HFF-Myc (cell line): Measurements from ENCODE around the gene RAB13.
"Not testable (repeated sequence)": the region's sequence is repeated elsewhere in the genome, so short reads cannot be mapped to it uniquely, and the experiment has no call there.

ENCODE experiments used
- DNase-seq: peaks from one replicate; pipeline ENCODE4 v3.0.0-alpha.2; 2011; ENCODE audit warnings: low read depth; ENCODE audit errors: extremely low read depth
- H3K4me3 ChIP-seq: replicated peaks from 2 replicates; pipeline ENCODE4 v1.5.1; 2011; ENCODE audit warnings: low read depth, mild to moderate bottlenecking, control low read depth, low read length
- TF ChIP-seq, protein P1 (sequence below): IDR thresholded peaks from 2 replicates; pipeline ENCODE4 v1.5.1; 2012; ENCODE audit warnings: mild to moderate bottlenecking, low read depth, low read length, control low read depth; ENCODE audit errors: missing control alignments

The RAB13 gene

DNA sequence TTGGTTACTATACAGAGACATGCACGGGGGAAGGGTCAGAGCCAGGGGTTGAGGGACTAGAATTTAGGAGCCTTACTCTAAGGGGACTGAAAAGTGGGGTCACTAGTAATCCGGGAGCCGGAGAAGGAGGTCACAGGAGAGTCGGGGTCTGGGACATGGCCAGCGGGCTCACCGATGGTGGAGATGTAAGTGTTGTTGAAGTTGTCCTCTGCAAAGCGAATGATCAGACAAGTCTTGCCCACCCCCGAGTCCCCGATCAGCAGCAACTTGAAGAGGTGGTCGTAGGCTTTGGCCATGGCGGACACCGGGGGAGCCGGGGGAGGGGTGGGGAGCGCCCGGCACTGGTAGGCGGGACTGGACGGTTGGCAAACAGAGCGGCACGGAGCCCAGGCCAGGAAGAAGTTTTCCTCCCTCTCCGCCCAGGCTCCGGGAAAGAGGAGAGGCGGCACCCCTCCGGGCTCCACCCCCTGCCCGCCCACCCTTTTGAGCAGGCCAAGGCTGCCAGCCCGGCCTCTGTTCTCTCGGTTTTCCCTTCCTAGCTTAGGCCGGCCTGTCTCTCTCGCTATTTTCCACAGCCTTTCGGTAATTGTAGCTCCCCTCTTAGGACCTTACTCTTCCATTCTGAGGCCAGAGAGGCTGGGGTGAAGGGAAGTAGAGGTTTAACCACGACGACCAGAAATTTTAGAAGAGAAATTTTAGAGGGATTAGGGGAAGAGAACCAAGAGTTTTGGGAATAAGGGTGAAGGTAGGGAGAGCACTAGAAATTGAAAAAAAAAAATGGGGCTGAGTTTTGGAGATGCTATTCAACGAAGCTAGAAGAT, at the start of gene RAB13:
RAB13 (minus strand) TSS at position 399 of the 821 bp plus-strand sequence; CDS start at position 296, 103 bp downstream.
- DNase-seq: peak; percentile 32
- TF ChIP-seq, protein P1, sequence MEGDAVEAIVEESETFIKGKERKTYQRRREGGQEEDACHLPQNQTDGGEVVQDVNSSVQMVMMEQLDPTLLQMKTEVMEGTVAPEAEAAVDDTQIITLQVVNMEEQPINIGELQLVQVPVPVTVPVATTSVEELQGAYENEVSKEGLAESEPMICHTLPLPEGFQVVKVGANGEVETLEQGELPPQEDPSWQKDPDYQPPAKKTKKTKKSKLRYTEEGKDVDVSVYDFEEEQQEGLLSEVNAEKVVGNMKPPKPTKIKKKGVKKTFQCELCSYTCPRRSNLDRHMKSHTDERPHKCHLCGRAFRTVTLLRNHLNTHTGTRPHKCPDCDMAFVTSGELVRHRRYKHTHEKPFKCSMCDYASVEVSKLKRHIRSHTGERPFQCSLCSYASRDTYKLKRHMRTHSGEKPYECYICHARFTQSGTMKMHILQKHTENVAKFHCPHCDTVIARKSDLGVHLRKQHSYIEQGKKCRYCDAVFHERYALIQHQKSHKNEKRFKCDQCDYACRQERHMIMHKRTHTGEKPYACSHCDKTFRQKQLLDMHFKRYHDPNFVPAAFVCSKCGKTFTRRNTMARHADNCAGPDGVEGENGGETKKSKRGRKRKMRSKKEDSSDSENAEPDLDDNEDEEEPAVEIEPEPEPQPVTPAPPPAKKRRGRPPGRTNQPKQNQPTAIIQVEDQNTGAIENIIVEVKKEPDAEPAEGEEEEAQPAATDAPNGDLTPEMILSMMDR: no peak
- H3K4me3 ChIP-seq: peak within 1 kb of the TSS; percentile 82

DNA sequence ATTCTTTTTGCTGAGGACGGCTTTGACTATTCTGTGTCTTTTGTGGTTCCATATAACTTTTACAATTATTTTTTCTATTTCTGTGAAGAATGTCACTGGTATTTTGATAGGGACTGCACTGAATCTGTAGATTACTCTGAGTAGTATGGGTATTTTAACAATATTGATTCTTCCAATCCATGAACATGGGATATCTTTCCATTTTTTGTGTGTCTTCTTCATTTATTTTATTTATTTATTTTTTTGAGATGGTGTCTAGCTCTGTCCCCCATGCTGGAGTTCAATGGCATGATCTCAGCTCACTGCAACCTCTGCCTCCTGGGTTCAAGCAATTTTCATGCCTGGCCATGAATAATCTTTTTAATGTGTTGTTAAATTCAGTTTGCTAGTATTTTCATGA, 47.6 kb upstream of the RAB13 start:
- DNase-seq, H3K4me3 ChIP-seq: not testable (repeated sequence)

DNA sequence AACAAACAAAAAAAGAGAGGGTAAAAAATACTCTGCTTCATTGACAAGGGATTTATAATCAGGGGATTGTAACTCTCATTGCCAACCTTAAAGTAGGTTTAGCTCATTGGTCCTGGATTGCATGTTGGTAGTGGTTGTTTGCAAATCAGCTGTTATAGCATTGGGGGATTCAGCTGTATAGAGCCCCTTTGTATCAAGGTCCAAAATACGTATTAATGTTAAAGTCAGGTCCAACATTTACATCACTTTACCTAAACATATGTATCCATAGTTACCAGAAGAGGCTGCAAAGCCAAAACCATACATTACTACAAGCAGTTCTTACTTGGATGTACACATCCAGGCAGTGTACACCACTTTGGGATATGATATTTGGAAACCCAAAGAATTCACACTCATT, 33.8 kb upstream of the RAB13 start:
- TF ChIP-seq, protein P1: no peak
- no peak overlapping the region for H3K4me3 ChIP-seq
- DNase-seq: no peak

DNA sequence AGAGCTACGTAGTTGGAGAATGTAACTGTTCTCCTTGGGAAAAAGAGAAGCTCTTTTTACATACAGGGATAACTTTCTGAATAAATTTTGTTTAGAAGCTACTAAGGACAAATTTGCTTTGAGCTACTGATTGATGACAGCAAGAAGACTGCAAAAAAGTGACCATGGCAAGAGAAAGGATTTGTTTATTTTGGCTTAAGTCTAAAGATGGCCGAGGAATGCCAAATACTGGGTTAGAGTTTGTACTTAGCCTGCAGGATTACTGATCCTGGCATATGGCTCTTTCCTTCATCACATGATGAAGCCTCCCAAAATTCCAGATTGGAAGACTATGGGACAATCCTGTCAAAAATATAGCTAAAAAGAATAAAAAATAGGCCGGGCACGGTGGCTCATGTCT, 33.1 kb upstream of the RAB13 start:
- TF ChIP-seq, protein P1: no peak
- no peak overlapping the region for H3K4me3 ChIP-seq
- no peak for DNase-seq

DNA sequence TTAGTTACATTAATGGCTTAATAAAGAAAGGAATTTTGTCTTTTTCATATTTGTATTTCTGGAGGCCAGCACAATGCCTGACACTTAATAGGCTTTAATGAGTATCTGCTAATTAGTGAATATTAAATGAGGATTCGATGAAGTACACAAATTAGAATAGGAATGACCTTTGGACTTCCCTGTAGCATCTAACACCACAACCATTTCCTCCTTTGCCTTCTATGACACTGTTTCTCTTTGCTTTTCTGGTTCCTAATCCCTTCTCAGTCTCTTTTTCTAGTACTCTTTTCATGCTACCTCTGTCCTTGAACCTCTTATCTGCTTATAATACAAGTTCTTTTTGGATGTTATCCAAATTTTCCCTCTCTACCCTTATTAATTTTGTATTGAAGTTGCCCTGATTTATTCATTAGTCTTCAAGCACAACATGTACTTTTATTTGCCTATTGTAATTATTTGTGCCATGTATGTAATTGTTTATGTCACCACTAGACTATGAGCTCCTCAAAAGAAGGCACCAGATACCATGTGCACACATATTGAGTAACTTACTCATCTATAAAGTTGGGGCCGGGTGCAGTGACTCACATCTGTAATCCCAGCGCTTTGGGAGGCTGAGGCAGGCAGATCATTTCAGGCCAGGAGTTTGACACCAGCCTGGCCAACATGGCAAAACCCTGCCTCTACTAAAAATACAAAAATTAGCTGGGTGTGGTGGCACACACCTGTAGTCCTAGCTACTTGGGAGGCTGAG, 28.2 kb upstream of the RAB13 start:
- DNase-seq: no peak
- TF ChIP-seq, protein P1: no peak
- H3K4me3 ChIP-seq: no peak overlapping the region

DNA sequence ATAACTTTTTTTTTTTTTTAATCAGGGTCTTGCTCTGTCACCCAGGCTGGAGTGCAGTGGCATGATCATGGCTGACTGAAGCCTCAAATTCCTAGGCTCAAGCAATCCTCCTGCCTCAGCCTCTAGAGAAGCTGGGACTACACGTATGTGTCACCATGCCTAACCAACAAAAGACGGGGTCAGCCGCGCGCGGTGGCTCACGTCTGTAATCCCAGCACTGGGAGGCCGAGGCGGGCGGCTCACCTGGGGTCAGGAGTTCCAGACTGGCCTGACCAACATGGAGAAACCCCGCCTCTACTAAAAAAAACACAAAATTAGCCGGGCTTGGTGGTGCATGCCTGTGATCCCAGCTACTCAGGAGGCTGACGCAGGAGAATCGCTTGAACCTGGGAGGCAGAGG, 26.4 kb upstream of the RAB13 start:
- not testable (repeated sequence) for H3K4me3 ChIP-seq, DNase-seq

DNA sequence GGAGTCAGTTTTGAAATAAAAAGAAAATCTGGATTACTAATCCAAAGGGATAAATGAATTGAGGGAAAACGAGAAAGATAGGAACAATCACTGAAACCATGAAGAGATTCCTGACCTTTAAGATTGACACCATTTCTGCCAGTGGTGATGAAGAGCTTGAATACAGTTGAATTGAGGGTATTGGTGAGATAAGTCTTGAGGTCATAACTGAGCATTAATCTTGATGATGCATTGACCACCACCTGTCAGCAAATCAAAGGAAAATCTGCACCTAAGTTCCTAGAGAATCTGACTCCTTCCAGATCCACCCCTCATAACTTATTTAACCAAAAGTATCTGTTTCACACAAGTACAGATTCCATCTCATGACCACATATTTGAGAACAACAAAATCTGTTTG, 26.0 kb upstream of the RAB13 start:
- H3K4me3 ChIP-seq: no peak overlapping the region
- TF ChIP-seq, protein P1: no peak
- no peak for DNase-seq
